ENCODE data around the gene SLC38A10.

DNA sequence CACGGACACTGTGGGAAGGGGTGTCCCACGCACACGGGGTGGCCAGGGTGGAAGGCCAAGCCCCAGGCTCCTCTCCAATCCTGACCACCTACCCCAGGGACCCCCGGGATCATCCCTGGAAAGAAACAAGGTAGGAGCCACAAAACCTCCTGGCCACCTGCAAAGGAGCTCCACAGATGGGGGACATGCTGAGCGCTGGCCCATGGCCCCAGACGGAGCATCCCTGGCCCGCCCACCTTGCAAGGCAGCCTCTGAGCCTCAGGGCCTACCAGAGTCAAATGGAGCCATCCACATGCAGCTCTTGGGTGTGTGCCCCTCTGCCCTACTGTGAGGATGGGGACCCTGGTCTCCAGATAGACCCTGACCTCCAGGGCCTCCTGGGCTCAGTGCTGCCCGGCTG lies 16.3 kb downstream of the SLC38A10 start:
- no peak for TF ChIP-seq ZZZ3 (IDR thresholded peaks at IDR 0.05; ENCODE audit: control insufficient read depth, insufficient read length, low read depth)
- no peak for TF ChIP-seq CTCF (IDR thresholded peaks at IDR 0.05 in 2 of 3, conservative IDR thresholded peaks at IDR 0.05 in 1 of 3; ENCODE audit: control insufficient read depth in 2 of 3, extremely low read depth in 1 of 3, insufficient read depth in 1 of 3, low read depth in 3 of 3, low read length in 3 of 3)
- no peak for TF ChIP-seq FOXK2 (IDR thresholded peaks at IDR 0.05)
- TF ChIP-seq WRNIP1 (IDR thresholded peaks at IDR 0.05; ENCODE audit: borderline replicate concordance, low read depth, low read length): no peak
- TF ChIP-seq, protein P1, sequence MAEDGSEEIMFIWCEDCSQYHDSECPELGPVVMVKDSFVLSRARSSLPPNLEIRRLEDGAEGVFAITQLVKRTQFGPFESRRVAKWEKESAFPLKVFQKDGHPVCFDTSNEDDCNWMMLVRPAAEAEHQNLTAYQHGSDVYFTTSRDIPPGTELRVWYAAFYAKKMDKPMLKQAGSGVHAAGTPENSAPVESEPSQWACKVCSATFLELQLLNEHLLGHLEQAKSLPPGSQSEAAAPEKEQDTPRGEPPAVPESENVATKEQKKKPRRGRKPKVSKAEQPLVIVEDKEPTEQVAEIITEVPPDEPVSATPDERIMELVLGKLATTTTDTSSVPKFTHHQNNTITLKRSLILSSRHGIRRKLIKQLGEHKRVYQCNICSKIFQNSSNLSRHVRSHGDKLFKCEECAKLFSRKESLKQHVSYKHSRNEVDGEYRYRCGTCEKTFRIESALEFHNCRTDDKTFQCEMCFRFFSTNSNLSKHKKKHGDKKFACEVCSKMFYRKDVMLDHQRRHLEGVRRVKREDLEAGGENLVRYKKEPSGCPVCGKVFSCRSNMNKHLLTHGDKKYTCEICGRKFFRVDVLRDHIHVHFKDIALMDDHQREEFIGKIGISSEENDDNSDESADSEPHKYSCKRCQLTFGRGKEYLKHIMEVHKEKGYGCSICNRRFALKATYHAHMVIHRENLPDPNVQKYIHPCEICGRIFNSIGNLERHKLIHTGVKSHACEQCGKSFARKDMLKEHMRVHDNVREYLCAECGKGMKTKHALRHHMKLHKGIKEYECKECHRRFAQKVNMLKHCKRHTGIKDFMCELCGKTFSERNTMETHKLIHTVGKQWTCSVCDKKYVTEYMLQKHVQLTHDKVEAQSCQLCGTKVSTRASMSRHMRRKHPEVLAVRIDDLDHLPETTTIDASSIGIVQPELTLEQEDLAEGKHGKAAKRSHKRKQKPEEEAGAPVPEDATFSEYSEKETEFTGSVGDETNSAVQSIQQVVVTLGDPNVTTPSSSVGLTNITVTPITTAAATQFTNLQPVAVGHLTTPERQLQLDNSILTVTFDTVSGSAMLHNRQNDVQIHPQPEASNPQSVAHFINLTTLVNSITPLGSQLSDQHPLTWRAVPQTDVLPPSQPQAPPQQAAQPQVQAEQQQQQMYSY (CRISPR knock-in tag; IDR thresholded peaks at IDR 0.05): no peak
- TF ChIP-seq POLR2A (IDR thresholded peaks at IDR 0.05; ENCODE audit: low read depth, low read length): no peak
- TF ChIP-seq NFYA (IDR thresholded peaks at IDR 0.05; ENCODE audit: borderline replicate concordance, low read depth, low read length): no peak
- TF ChIP-seq SIX5 (IDR thresholded peaks at IDR 0.05; ENCODE audit: low read depth, low read length, severe bottlenecking): no peak
- TF ChIP-seq, protein P2, sequence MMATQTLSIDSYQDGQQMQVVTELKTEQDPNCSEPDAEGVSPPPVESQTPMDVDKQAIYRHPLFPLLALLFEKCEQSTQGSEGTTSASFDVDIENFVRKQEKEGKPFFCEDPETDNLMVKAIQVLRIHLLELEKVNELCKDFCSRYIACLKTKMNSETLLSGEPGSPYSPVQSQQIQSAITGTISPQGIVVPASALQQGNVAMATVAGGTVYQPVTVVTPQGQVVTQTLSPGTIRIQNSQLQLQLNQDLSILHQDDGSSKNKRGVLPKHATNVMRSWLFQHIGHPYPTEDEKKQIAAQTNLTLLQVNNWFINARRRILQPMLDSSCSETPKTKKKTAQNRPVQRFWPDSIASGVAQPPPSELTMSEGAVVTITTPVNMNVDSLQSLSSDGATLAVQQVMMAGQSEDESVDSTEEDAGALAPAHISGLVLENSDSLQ (IDR thresholded peaks at IDR 0.05): no peak
- no peak for TF ChIP-seq TCF12 (IDR thresholded peaks at IDR 0.05; ENCODE audit: low read depth, low read length)
- no peak for TF ChIP-seq REST (IDR thresholded peaks at IDR 0.05; ENCODE audit: low read depth, low read length)
